IMR-90 (cell line): ENCODE data around the gene ANO4. TPM values are rescaled to one million over a fixed set of nuclear protein-coding genes. Genes with fewer than 3 reads are reported as not detected.

ENCODE experiments used
- ATAC-seq: fragments of 200-7000 bp; cut with Tn5 transposase; 2 replicates; pipeline ENCODE4 v1.9.1; 2020; ENCODE audit warnings: low read depth, mild to moderate bottlenecking, moderate library complexity
- BruUV-seq: library from RNA; stranded (reverse); fragments of 400-500 nt; replicated peaks from 2 replicates; lab custom pipeline; 2021; lab: Mats Ljungman, UMichigan
- CTCF ChIA-PET: fragments of 300-600 bp; formaldehyde crosslinking; extraction: SDS; loops from one replicate; lab custom pipeline; 2021; ENCODE audit warnings: antibody characterized with exemption; lab: Yijun Ruan, JAX
- POLR2A ChIA-PET: fragments of 300-600 bp; sonication (Branson Sonifier 250); formaldehyde crosslinking; loops from one replicate; lab custom pipeline; 2022; ENCODE audit warnings: antibody characterized with exemption; ENCODE audit not compliant: unreplicated experiment; lab: Charles Lee
- DNase-seq: peaks from one replicate; pipeline ENCODE4 v3.0.0; 2013
- H2AFZ ChIP-seq: replicated peaks from 2 replicates; pipeline ENCODE3; 2013; ENCODE audit warnings: low read length, mild to moderate bottlenecking; ENCODE audit not compliant: poor library complexity
- H2AK5ac ChIP-seq: 2 replicates; pipeline ENCODE4 v1.6.1; 2013; ENCODE audit warnings: low read depth, low read length, inconsistent platforms
- H2AK9ac ChIP-seq: replicated peaks from 2 replicates; pipeline ENCODE3; 2013; ENCODE audit warnings: mild to moderate bottlenecking, low read depth, low read length, moderate library complexity; ENCODE audit not compliant: poor library complexity
- H2BK120ac ChIP-seq: 2 replicates; pipeline ENCODE4 v1.6.1; 2013; ENCODE audit warnings: low read depth, low read length, inconsistent platforms
- H2BK15ac ChIP-seq: 3 replicates; pipeline ENCODE4 v1.6.1; 2013; ENCODE audit warnings: low read depth, low read length, inconsistent platforms
- H2BK20ac ChIP-seq: 2 replicates; pipeline ENCODE4 v1.6.1; 2013; ENCODE audit warnings: low read depth, mild to moderate bottlenecking, inconsistent platforms, low read length, moderate library complexity
- H2BK5ac ChIP-seq: 2 replicates; pipeline ENCODE4 v1.6.1; 2013; ENCODE audit warnings: mild to moderate bottlenecking, low read depth, low read length, inconsistent platforms; ENCODE audit not compliant: poor library complexity, severe bottlenecking
- H3K14ac ChIP-seq: replicated peaks from 2 replicates; pipeline ENCODE4 v1.6.1; 2013; ENCODE audit warnings: low read depth, low read length, inconsistent platforms
- H3K18ac ChIP-seq: 2 replicates; pipeline ENCODE4 v1.6.1; 2013; ENCODE audit warnings: low read depth, low read length, control low read depth
- H3K23ac ChIP-seq: 2 replicates; pipeline ENCODE4 v1.6.1; 2013; ENCODE audit warnings: low read depth, low read length, inconsistent platforms
- H3K27ac ChIP-seq: 2 replicates; pipeline ENCODE4 v1.5.1; 2013; ENCODE audit warnings: mild to moderate bottlenecking, control low read depth, low read length; ENCODE audit not compliant: insufficient read depth
- H3K27me3 ChIP-seq: 2 replicates; pipeline ENCODE4 v1.6.1; 2013; ENCODE audit warnings: low read length; ENCODE audit not compliant: control insufficient read depth, insufficient read depth
- H3K36me3 ChIP-seq: 2 replicates; pipeline ENCODE4 v1.6.1; 2013; ENCODE audit warnings: low read length, mixed read lengths; ENCODE audit not compliant: control insufficient read depth, insufficient read depth
- H3K4ac ChIP-seq: 2 replicates; pipeline ENCODE4 v1.6.1; 2013; ENCODE audit warnings: low read depth, low read length, inconsistent platforms
- H3K4me1 ChIP-seq: 2 replicates; pipeline ENCODE4 v1.6.1; 2013; ENCODE audit warnings: low read length, mixed read lengths; ENCODE audit not compliant: control insufficient read depth, insufficient read depth
- H3K4me2 ChIP-seq: 2 replicates; pipeline ENCODE4 v1.6.1; 2013; ENCODE audit warnings: low read depth, mild to moderate bottlenecking, control low read depth, low read length, moderate library complexity
- H3K4me3 ChIP-seq: 2 replicates; pipeline ENCODE4 v1.5.1; 2013; ENCODE audit warnings: low read depth, mild to moderate bottlenecking, control low read depth, low read length, moderate library complexity; ENCODE audit not compliant: insufficient read depth
- H3K56ac ChIP-seq: 2 replicates; pipeline ENCODE4 v1.6.1; 2013; ENCODE audit warnings: low read length, inconsistent platforms; ENCODE audit not compliant: insufficient read depth; ENCODE audit errors: extremely low read depth
- H3K79me1 ChIP-seq, 2 experiments: 2 replicates each; pipeline ENCODE4 v1.6.1; 2013; ENCODE audit warnings: low read length in 2 of 2, inconsistent platforms in 1 of 2, low read depth in 1 of 2
- H3K9ac ChIP-seq: 2 replicates; pipeline ENCODE4 v1.6.1; 2013; ENCODE audit warnings: low read depth, low read length, control low read depth
- H3K9me1 ChIP-seq: 2 replicates; pipeline ENCODE4 v1.6.1; 2013; ENCODE audit warnings: low read length, inconsistent platforms; ENCODE audit not compliant: insufficient read depth
- H3K9me3 ChIP-seq: 2 replicates; pipeline ENCODE4 v1.6.1; 2013; ENCODE audit warnings: low read length; ENCODE audit not compliant: control insufficient read depth, insufficient read depth
- H4K20me1 ChIP-seq: 2 replicates; pipeline ENCODE4 v1.6.1; 2013; ENCODE audit warnings: low read length, inconsistent platforms; ENCODE audit not compliant: insufficient read depth
- H4K5ac ChIP-seq: 2 replicates; pipeline ENCODE4 v1.6.1; 2013; ENCODE audit warnings: mild to moderate bottlenecking, low read depth, low read length, control low read depth
- H4K8ac ChIP-seq, 2 experiments: 2 replicates each; pipeline ENCODE4 v1.6.1; 2013; ENCODE audit warnings: low read depth in 2 of 2, low read length in 2 of 2, control low read depth in 1 of 2, inconsistent platforms in 1 of 2
- H4K91ac ChIP-seq: 2 replicates; pipeline ENCODE4 v1.6.1; 2013; ENCODE audit warnings: low read depth, low read length, inconsistent platforms; ENCODE audit not compliant: insufficient read depth
- CEBPB ChIP-seq: IDR thresholded peaks from 2 replicates; pipeline ENCODE4 v1.6.1; 2012; ENCODE audit warnings: low read depth, low read length, improper control_type of control experiment
- CHD1 ChIP-seq: IDR thresholded peaks from 2 replicates; pipeline ENCODE4 v1.6.1; 2012; ENCODE audit warnings: low read depth, low read length, improper control_type of control experiment
- CTCF ChIP-seq: conservative IDR thresholded peaks from 2 replicates; pipeline ENCODE4 v1.5.1; 2012; ENCODE audit warnings: mild to moderate bottlenecking, low read depth, low read length, improper control_type of control experiment
- FOS ChIP-seq: fragments of 150-350 bp; IDR thresholded peaks from 2 replicates; pipeline ENCODE4 v1.6.1; 2016; ENCODE audit warnings: low read depth, low read length
- MAFK ChIP-seq: IDR thresholded peaks from 2 replicates; pipeline ENCODE4 v1.6.1; 2012; ENCODE audit warnings: low read depth, low read length, improper control_type of control experiment
- MXI1 ChIP-seq: IDR thresholded peaks from 2 replicates; pipeline ENCODE4 v1.6.1; 2012; ENCODE audit warnings: low read depth, mild to moderate bottlenecking, low read length, moderate library complexity, borderline replicate concordance
- NFE2L2 ChIP-seq: fragments of 150-350 bp; IDR thresholded peaks from 2 replicates; pipeline ENCODE4 v1.6.1; 2016; ENCODE audit warnings: low read depth, mild to moderate bottlenecking, low read length
- RAD21 ChIP-seq: IDR thresholded peaks from 2 replicates; pipeline ENCODE4 v1.6.1; 2012; ENCODE audit warnings: low read length, improper control_type of control experiment
- RCOR1 ChIP-seq: IDR thresholded peaks from 2 replicates; pipeline ENCODE4 v1.6.1; 2012; ENCODE audit warnings: mild to moderate bottlenecking, low read length, improper control_type of control experiment; ENCODE audit not compliant: insufficient replicate concordance
- RFX5 ChIP-seq: IDR thresholded peaks from 2 replicates; pipeline ENCODE4 v1.8.0; 2012; ENCODE audit warnings: low read depth, mild to moderate bottlenecking, low read length, moderate library complexity
- WGBS, 2 experiments: methylation state at CpG; one replicate each; pipeline versions ENCODE4 v1.1.5 to v1.1.7; 2013; ENCODE audit warnings: missing lambda C conversion rate in 2 of 2; ENCODE audit not compliant: insufficient read length in 1 of 2; ENCODE audit errors: extremely low coverage in 2 of 2; 5-methylcytosine and 5-hydroxymethylcytosine counted together
- dilution Hi-C: fragments of 300-500 bp; cut with HindIII; formaldehyde crosslinking; loops from one replicate; pipeline ENCODE4 v1.14.3; 2018; ENCODE audit warnings: low sequenced_read_pairs; ENCODE audit not compliant: unreplicated experiment
- in situ Hi-C: fragments of 300-500 bp; cut with MboI; formaldehyde crosslinking; loops from 3 replicates; pipeline ENCODE4 v1.14.3; 2019; ENCODE audit warnings: low sequenced_read_pairs, inconsistent platforms, mixed read lengths
- intact Hi-C: fragments of 100-400 bp; cut with micrococcal nuclease; formaldehyde crosslinking; loops from 2 replicates; pipeline ENCODE4 v1.10.0; 2022
- polyA plus RNA-seq, 3 experiments: library from polyadenylated mRNA; depleted of rRNA; stranded (reverse); fragments of >200 nt; gene quantifications; 2 replicates each; pipeline ENCODE4 v1.2.3, GENCODE V29; 2012; ENCODE audit warnings: low replicate concordance in 1 of 3
- total RNA-seq: library from RNA; depleted of rRNA; stranded (reverse); fragments of >200 nt; gene quantifications from 2 replicates; pipeline ENCODE4 v1.2.3, GENCODE V29; 2012
- TF ChIP-seq, protein P1 (sequence below): fragments of 150-350 bp; IDR thresholded peaks from 2 replicates; pipeline ENCODE4 v1.6.1; 2016; ENCODE audit warnings: low read depth, mild to moderate bottlenecking, low read length, moderate library complexity, borderline replicate concordance

ANO4 gene
- total and polyA plus RNA-seq, 2 of the 4 experiments (the other 2 are of a cell fraction) = 4.7 to 10.2 TPM

GRCh38 chr12:100778967-100779590, 15.5 kb upstream of the ANO4 start:
- in situ Hi-C loops = no loop called here
- POLR2A ChIA-PET = interaction anchor here (0.6 kb wide), 1 partner anchor 174 kb away, joined by 3 read pairs; no protein-coding TSS in a partner anchor
- no peak for ATAC-seq

More at GRCh38 chr12:100778967-100779590, 15.5 kb upstream of the ANO4 start:
- DNase-seq = no peak
- no peak overlapping the region for H2BK120ac ChIP-seq
- 0 out of 2 replicates have a peak, but pooled peaks cover 1% of the 10 kb centered on the region for H3K27me3 ChIP-seq
- H3K56ac ChIP-seq = no peak overlapping the region
- intact Hi-C loops (no loop called here), dilution Hi-C loops (no loop called here)
- no peak overlapping the region for H2AK5ac ChIP-seq
- H4K91ac ChIP-seq = no peak overlapping the region
- no peak overlapping the region for H3K4me3 ChIP-seq
- no peak overlapping the region for H3K18ac ChIP-seq
- H3K23ac ChIP-seq = no peak overlapping the region
- H4K8ac ChIP-seq = no peak overlapping the region
- no peak for TF ChIP-seq MXI1
- TF ChIP-seq, protein P1, sequence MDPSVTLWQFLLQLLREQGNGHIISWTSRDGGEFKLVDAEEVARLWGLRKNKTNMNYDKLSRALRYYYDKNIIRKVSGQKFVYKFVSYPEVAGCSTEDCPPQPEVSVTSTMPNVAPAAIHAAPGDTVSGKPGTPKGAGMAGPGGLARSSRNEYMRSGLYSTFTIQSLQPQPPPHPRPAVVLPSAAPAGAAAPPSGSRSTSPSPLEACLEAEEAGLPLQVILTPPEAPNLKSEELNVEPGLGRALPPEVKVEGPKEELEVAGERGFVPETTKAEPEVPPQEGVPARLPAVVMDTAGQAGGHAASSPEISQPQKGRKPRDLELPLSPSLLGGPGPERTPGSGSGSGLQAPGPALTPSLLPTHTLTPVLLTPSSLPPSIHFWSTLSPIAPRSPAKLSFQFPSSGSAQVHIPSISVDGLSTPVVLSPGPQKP = no peak
- TF ChIP-seq RFX5 = no peak
- no peak for TF ChIP-seq CHD1
- no peak for TF ChIP-seq NFE2L2
- TF ChIP-seq CTCF = no peak
- TF ChIP-seq RAD21 = no peak
- TF ChIP-seq MAFK = no peak
- no peak for TF ChIP-seq RCOR1
- no peak for TF ChIP-seq FOS
- no peak for TF ChIP-seq CEBPB
- CTCF ChIA-PET = interaction anchor here (0.6 kb wide), 1 partner anchor 17 kb away, joined by 3 read pairs; no protein-coding TSS in a partner anchor
- H3K9ac ChIP-seq = no peak overlapping the region
- H4K5ac ChIP-seq = no peak overlapping the region
- H2BK20ac ChIP-seq = no peak overlapping the region
- no peaks in the 10 kb centered on the region for H4K20me1 ChIP-seq
- no peak overlapping the region for H3K14ac ChIP-seq
- no TSS peak for BruUV-seq
- no peak overlapping the region for H2BK15ac ChIP-seq
- no CpG with 5 or more reads among the region's 1 CpG for WGBS, 2 experiments
- H2AFZ ChIP-seq = no peak overlapping the region
- no peak overlapping the region for H2BK5ac ChIP-seq
- no peaks in the 10 kb centered on the region for H3K9me1 ChIP-seq
- no peaks in the 10 kb centered on the region for H3K36me3 ChIP-seq
- H3K9me3 ChIP-seq = no peaks in the 10 kb centered on the region
- H3K27ac ChIP-seq = no peak overlapping the region
- no peak overlapping the region for H3K4me2 ChIP-seq
- no peaks in the 10 kb centered on the region for H3K79me1 ChIP-seq
- no peaks in the 10 kb centered on the region for H3K4me1 ChIP-seq
- no peak overlapping the region for H3K4ac ChIP-seq
- H2AK9ac ChIP-seq = no peak overlapping the region
